CD14-positive monocyte (primary cell): ENCODE data around the gene AIG1. TPM values are rescaled to one million over a fixed set of nuclear protein-coding genes. Genes with fewer than 3 reads are reported as not detected.
"Not testable (repeated sequence)": the region's sequence is repeated elsewhere in the genome, so short reads cannot be mapped to it uniquely, and the experiment has no call there.

Experiments
- DNase-seq, 3 donors: peaks; one replicate each; pipeline ENCODE4 v3.0.0-alpha.2; 2011 to 2022
- H2AFZ ChIP-seq: 2 replicates; pipeline ENCODE4 v1.6.0; 2012; ENCODE audit warnings: mild to moderate bottlenecking, low read depth, low read length, inconsistent platforms; ENCODE audit not compliant: insufficient read depth, poor library complexity, severe bottlenecking
- H3K27ac ChIP-seq, 2 donors: 1 replicate in 1 of 2; 2 replicates in 1 of 2; pipeline ENCODE4 v1.5.1; 2012 to 2013; ENCODE audit warnings: low read length in 2 of 2, control low read depth in 1 of 2, inconsistent platforms in 1 of 2, low read depth in 1 of 2, mild to moderate bottlenecking in 1 of 2
- H3K27me3 ChIP-seq, 2 donors: one replicate each; pipeline versions ENCODE4 v1.6.0 to v1.6.1; 2011 to 2013; ENCODE audit warnings: low read length in 2 of 2; ENCODE audit not compliant: control insufficient read depth in 2 of 2, insufficient read depth in 2 of 2
- H3K36me3 ChIP-seq, 2 donors: replicated peaks in 1 of 2; 1 replicate in 1 of 2; 2 replicates in 1 of 2; pipeline versions ENCODE4 v1.5.1 to v1.6.1; 2012 to 2013; ENCODE audit warnings: low read length in 2 of 2, control low read depth in 1 of 2, inconsistent platforms in 1 of 2, mild to moderate bottlenecking in 1 of 2; ENCODE audit not compliant: insufficient read depth in 2 of 2, control insufficient read depth in 1 of 2
- H3K4me1 ChIP-seq, 2 donors: 1 replicate in 1 of 2; 2 replicates in 1 of 2; pipeline versions ENCODE4 v1.5.1 to v1.6.1; 2012 to 2013; ENCODE audit warnings: low read length in 2 of 2, control low read depth in 1 of 2, inconsistent platforms in 1 of 2, mild to moderate bottlenecking in 1 of 2, moderate library complexity in 1 of 2; ENCODE audit not compliant: insufficient read depth in 2 of 2, control insufficient read depth in 1 of 2
- H3K4me2 ChIP-seq: replicated peaks from 2 replicates; pipeline ENCODE3; 2012; ENCODE audit warnings: low read length, moderate library complexity, mild to moderate bottlenecking; ENCODE audit not compliant: poor library complexity, severe bottlenecking; ENCODE audit errors: extremely low read depth
- H3K4me3 ChIP-seq, 3 experiments: fragments of 200-600 bp in 1 of 3; sonication (generic) in 1 of 3; replicated peaks in 1 of 3; 1 replicate in 2 of 3; 2 replicates in 1 of 3; pipeline ENCODE4 v1.5.1; 2011 to 2013; ENCODE audit warnings: low read length in 3 of 3, mild to moderate bottlenecking in 3 of 3, control low read depth in 2 of 3, low read depth in 2 of 3, inconsistent platforms in 1 of 3, moderate library complexity in 1 of 3
- H3K79me2 ChIP-seq: 2 replicates; pipeline ENCODE4 v1.6.0; 2012; ENCODE audit warnings: mild to moderate bottlenecking, control low read depth, inconsistent platforms, low read length, moderate library complexity; ENCODE audit not compliant: insufficient read depth
- H3K9ac ChIP-seq: 2 replicates; pipeline ENCODE4 v1.6.0; 2017; ENCODE audit warnings: low read length, mild to moderate bottlenecking; ENCODE audit not compliant: insufficient read depth, poor library complexity, severe bottlenecking
- H3K9me3 ChIP-seq, 2 donors: replicated peaks in 1 of 2; 1 replicate in 1 of 2; 2 replicates in 1 of 2; pipeline versions ENCODE4 v1.5.1 to v1.6.1; 2012 to 2013; ENCODE audit warnings: low read length in 2 of 2, control low read depth in 1 of 2; ENCODE audit not compliant: control insufficient read depth in 1 of 2, insufficient read depth in 1 of 2
- H4K20me1 ChIP-seq: 2 replicates; pipeline ENCODE4 v1.6.0; 2012; ENCODE audit warnings: mild to moderate bottlenecking, low read length, control low read depth, moderate library complexity; ENCODE audit not compliant: insufficient read depth
- H3K27ac Mint-ChIP-seq, 7 donors: one replicate each; pipeline ENCODE4 v1.8.0; 2020; ENCODE audit warnings: mild to moderate bottlenecking in 7 of 7, mixed read lengths in 7 of 7, moderate library complexity in 6 of 7, inconsistent platforms in 2 of 7
- H3K27me3 Mint-ChIP-seq, 3 donors: one replicate each; pipeline ENCODE4 v1.8.0; 2021 to 2022; ENCODE audit warnings: low read depth in 3 of 3, mild to moderate bottlenecking in 3 of 3, mixed read lengths in 3 of 3, moderate library complexity in 3 of 3, inconsistent platforms in 1 of 3
- H3K36me3 Mint-ChIP-seq, 2 donors: one replicate each; pipeline ENCODE4 v1.8.0; 2020; ENCODE audit warnings: mixed read lengths in 2 of 2, inconsistent platforms in 1 of 2, mild to moderate bottlenecking in 1 of 2
- H3K4me1 Mint-ChIP-seq: one replicate; pipeline ENCODE4 v1.8.0; 2020; ENCODE audit warnings: mild to moderate bottlenecking, mixed read lengths
- H3K4me3 Mint-ChIP-seq, 2 donors: one replicate each; pipeline ENCODE4 v1.8.0; 2020; ENCODE audit warnings: mild to moderate bottlenecking in 2 of 2, mixed read lengths in 2 of 2, moderate library complexity in 1 of 2
- H3K9me3 Mint-ChIP-seq, 7 donors: one replicate each; pipeline ENCODE4 v1.8.0; 2020 to 2022; ENCODE audit warnings: mixed read lengths in 7 of 7, mild to moderate bottlenecking in 6 of 7, moderate library complexity in 6 of 7, inconsistent platforms in 2 of 7
- CTCF ChIP-seq: fragments of 200-600 bp; IDR thresholded peaks from one replicate; pipeline ENCODE4 v1.8.0; 2022; ENCODE audit warnings: antibody characterized with exemption, mild to moderate bottlenecking
- WGBS: methylation state at CpG from one replicate; pipeline ENCODE4 v1.1.5; 2013; ENCODE audit warnings: missing lambda C conversion rate; ENCODE audit not compliant: insufficient coverage; 5-methylcytosine and 5-hydroxymethylcytosine counted together
- intact Hi-C, 2 donors: fragments of 100-400 bp; cut with micrococcal nuclease; formaldehyde crosslinking; loops; one replicate each; pipeline versions ENCODE4 v1.15.0 to v1.15.1; 2023
- polyA plus RNA-seq, 3 donors: library from polyadenylated mRNA; depleted of rRNA in 1 of 3; unstranded in 2 of 3; stranded (reverse) in 1 of 3; fragments of 300-500 nt in 2 of 3; fragments of >200 nt in 1 of 3; fragmentation: Illumina TruSeq in 2 of 3; gene quantifications; 1 replicate in 2 of 3; 2 replicates in 1 of 3; pipeline ENCODE4 v1.2.3, GENCODE V29; 2012 to 2021

AIG1 gene
- polyA plus RNA-seq, 3 donors: 6.7 to 7.6 (median 6.8) TPM

DNA sequence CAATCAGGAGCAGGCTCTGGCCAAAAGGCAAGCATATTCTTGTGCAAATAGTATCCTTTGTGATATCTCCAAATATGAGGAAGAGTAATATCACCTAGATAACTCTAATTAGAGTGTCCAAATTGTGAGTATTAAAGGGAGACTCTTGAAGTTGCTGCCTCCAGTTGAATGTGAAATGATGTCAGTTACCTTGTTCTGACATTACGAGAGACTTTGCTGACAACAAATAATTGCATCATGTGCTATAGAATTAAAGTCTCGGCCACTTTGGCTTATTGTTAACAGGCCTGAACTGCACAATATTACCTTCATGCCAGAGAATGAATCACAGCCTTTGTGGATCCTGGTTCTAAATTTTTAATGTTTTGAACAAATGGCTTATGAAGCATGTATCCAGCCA, 106.5 kb downstream of the AIG1 start:
- intact Hi-C loops: no loop called here

DNA sequence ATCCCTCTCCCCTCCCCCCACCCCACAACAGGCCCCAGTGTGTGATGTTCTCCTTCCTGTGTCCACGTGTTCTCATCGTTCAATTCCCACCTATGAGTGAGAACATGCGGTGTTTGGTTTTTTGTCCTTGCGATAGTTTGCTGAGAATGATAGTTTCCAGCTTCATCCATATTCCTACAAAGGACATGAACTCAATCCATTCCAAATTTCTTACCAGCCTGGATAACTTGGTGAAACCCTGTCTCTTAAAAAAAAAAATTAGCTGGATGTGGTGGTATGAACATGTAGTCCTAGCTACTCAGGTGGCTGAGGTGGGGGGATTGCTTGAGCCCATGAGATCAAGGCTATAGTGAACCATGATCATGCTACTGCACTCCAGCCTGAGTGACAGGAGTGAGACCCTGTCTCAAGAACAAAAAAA, 107.7 kb downstream of the AIG1 start:
- H3K79me2 ChIP-seq, H3K4me3 ChIP-seq, H3K27ac ChIP-seq, H4K20me1 ChIP-seq, intact Hi-C loops, DNase-seq, H3K27me3 ChIP-seq, H3K36me3 ChIP-seq, H2AFZ ChIP-seq, H3K9ac ChIP-seq, H3K4me3 Mint-ChIP-seq, H3K4me1 Mint-ChIP-seq, H3K4me1 ChIP-seq, H3K9me3 ChIP-seq, H3K36me3 Mint-ChIP-seq, H3K27me3 Mint-ChIP-seq, H3K27ac Mint-ChIP-seq, H3K4me2 ChIP-seq: not testable (repeated sequence)
- peaks cover 0 to 11% (median 6%) of the 10 kb centered on the region in 7 donors for H3K9me3 Mint-ChIP-seq
- WGBS: no CpG with 5 or more reads among the region's 4 CpGs

More for the DNA sequence above, 106.5 kb downstream of the AIG1 start:
- no peaks in the 10 kb centered on the region for H3K4me1 ChIP-seq
- H3K9me3 Mint-ChIP-seq: peaks cover 0 to 5% (median 2%) of the 10 kb centered on the region in 7 donors
- no peak for TF ChIP-seq CTCF
- H3K4me3 Mint-ChIP-seq: no peak overlapping the region
- no peak for DNase-seq
- no peak overlapping the region for H3K27ac ChIP-seq
- no peaks in the 10 kb centered on the region for H3K79me2 ChIP-seq
- 50% methylated on average over 1 of the region's 2 CpGs for WGBS
- no peak overlapping the region for H2AFZ ChIP-seq
- H3K36me3 Mint-ChIP-seq: peaks cover 0 to 2% of the 10 kb centered on the region in 2 donors
- H3K4me3 ChIP-seq: no peak overlapping the region
- H3K36me3 ChIP-seq: no peaks in the 10 kb centered on the region
- H3K4me2 ChIP-seq: no peak overlapping the region
- no peaks in the 10 kb centered on the region for H3K9me3 ChIP-seq
- no peaks in the 10 kb centered on the region for H4K20me1 ChIP-seq
- H3K27me3 Mint-ChIP-seq: no peaks in the 10 kb centered on the region
- no peaks in the 10 kb centered on the region for H3K27me3 ChIP-seq
- H3K4me1 Mint-ChIP-seq: no peaks in the 10 kb centered on the region
- H3K27ac Mint-ChIP-seq: no peak overlapping the region
- H3K9ac ChIP-seq: no peak overlapping the region
